HG02588 (cell line): ENCODE data around the gene TIMP3.
"Not testable (repeated sequence)": the region's sequence is repeated elsewhere in the genome, so short reads cannot be mapped to it uniquely, and the experiment has no call there.

Experiments
- ATAC-seq: cut with Tn5 transposase; IDR thresholded peaks from one replicate; pipeline ENCODE4 v1.9.1; 2021; ENCODE audit warnings: mild to moderate bottlenecking, moderate library complexity; ENCODE audit not compliant: unreplicated experiment

The TIMP3 gene

DNA sequence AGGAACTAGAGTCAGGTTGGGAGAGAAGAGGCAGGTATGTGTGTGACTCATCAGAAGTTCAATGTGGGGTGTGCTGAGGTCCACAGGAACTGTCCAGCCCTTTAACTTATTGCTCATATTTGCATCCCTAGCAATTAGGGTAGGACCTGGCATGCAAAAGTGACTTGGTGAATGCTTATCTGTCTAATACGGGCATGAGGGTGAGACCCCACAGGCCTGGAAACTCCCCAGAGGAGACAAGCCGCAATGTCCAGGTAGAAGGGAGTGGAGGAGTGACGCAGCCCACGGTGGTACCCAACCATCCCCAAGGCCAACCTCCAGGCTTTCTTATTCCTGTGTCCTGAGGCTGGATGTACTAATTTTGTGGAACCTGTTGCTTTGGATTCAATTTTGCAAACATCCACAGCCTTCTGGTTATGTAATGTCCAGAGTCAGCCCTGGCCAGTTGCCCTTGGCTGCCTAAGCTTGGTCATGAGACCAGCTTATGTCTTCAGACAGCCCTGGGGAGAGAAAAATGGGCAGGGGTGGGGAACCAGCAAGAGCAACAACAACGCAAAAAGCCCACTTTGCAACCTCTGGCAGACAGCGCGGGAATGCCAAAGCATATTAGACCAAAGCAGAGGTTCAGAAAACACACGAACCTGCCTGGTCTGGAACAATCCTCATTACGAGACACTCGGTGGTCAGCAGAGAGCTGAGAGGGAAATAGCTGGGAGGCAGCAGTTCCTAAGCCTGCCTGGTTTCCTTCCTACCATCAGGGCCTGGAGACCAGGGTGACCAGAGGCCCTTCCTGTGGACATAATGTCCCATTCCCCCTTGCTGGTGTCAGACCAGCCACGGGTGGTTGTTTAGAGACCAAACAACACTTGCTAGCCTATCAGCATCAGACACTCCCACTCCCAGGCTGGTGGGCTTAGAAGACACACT is 49.3 kb downstream of the TIMP3 start:
- ATAC-seq: no peak

GRCh38 chr22:32852395-32853251 is 51.1 kb downstream of the TIMP3 start:
- ATAC-seq: no peak

DNA sequence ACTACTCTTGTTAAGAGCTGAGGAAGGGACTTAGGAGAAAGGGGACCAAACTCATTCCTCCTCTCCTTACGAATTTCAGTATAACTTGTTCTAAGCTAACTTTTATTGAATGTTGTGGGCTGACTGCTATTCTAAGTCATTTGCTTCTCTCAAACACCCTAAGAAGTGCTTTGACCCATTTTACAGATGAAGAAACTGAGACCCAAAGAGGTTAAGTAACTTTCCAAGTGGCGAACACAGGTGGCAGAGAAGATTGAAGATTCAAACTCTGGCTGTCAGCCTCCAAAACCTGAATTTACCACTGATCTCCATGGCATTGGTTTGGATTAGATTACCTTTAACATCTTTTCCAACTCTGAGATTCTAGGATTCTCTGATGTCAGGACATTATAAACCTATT is 52.2 kb downstream of the TIMP3 start:
- no peak for ATAC-seq

DNA sequence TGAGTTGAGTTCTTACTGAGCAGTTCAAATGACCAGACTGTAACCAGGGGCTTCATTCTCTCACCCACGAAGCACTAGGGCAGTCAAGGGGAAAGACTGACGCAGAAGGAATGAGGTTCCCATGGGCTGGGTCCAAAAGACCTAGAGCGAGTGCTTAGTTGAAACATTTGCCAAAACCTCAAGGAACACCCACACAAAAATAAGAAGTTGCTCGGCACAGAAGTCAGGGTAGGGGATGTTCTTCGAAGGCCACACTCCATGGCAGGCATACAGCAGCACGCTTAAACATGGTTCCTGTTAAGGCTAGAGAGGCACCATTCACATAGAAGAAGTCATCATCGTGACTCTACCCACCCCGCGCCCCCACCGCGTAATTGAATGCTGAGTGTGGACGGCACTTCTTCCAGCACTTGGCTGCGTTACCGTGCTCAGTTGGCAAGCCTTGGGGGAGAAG is 52.9 kb downstream of the TIMP3 start:
- no peak for ATAC-seq

GRCh38 chr22:32855045-32855756 is 53.7 kb downstream of the TIMP3 start:
- ATAC-seq: no peak

GRCh38 chr22:32858121-32858703 is 56.7 kb downstream of the TIMP3 start:
- ATAC-seq: no peak

DNA sequence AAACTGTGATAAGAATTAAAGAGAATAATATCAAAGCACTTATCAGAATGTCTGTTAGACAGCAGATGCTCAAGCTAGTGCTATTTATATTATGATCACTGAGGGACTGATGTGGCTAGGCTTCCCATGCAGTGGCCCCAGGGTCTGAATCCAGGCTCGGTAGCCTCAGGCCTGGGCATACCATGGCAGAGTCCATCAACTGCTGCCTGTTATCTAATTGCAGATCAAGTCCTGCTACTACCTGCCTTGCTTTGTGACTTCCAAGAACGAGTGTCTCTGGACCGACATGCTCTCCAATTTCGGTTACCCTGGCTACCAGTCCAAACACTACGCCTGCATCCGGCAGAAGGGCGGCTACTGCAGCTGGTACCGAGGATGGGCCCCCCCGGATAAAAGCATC is 57.5 kb downstream of the TIMP3 start:
- ATAC-seq: no peak

- no peak for ATAC-seq
These were observed 58.2 kb downstream of the TIMP3 start for GRCh38 chr22:32859743-32860142.

DNA sequence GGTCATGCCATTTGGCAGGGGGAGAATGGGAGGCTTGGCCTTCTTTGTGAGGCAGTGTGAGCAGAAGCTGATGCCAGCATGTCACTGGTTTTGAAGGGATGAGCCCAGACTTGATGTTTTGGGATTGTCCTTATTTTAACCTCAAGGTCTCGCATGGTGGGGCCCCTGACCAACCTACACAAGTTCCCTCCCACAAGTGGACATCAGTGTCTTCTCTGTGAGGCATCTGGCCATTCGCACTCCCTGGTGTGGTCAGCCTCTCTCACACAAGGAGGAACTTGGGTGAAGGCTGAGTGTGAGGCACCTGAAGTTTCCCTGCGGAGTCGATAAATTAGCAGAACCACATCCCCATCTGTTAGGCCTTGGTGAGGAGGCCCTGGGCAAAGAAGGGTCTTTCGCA is 59.8 kb downstream of the TIMP3 start:
- no peak for ATAC-seq

DNA sequence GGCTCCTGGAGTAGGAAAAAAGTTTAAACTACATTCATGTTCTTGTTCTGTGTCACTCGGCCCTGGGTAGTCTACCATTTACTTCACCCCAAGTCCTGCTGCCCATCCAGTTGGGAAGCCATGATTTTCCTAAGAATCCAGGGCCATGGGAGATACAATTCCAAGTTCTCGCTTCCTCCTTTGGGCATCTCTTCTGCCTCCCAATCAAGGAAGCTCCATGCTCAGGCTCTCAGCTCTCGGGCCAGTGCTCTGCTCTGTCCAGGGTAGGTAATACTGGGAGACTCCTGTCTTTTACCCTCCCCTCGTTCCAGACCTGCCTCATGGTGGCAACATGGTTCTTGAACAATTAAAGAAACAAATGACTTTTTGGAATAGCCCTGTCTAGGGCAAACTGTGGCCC is 60.6 kb downstream of the TIMP3 start:
- no peak for ATAC-seq

- no peak for ATAC-seq
These were observed 61.6 kb downstream of the TIMP3 start for GRCh38 chr22:32862936-32863661.

- no peak for ATAC-seq
These were observed 62.5 kb downstream of the TIMP3 start for GRCh38 chr22:32864041-32864440.

- no peak for ATAC-seq
These were observed 63.1 kb downstream of the TIMP3 start for GRCh38 chr22:32864596-32864995.

- no peak for ATAC-seq
These were observed 65.4 kb downstream of the TIMP3 start for GRCh38 chr22:32866953-32867352.

GRCh38 chr22:32868946-32869345 is 67.4 kb downstream of the TIMP3 start:
- no peak for ATAC-seq

GRCh38 chr22:32870474-32870873 is 69.0 kb downstream of the TIMP3 start:
- no peak for ATAC-seq

- not testable (repeated sequence) for ATAC-seq
These were observed 72.1 kb downstream of the TIMP3 start for GRCh38 chr22:32873604-32874003.

DNA sequence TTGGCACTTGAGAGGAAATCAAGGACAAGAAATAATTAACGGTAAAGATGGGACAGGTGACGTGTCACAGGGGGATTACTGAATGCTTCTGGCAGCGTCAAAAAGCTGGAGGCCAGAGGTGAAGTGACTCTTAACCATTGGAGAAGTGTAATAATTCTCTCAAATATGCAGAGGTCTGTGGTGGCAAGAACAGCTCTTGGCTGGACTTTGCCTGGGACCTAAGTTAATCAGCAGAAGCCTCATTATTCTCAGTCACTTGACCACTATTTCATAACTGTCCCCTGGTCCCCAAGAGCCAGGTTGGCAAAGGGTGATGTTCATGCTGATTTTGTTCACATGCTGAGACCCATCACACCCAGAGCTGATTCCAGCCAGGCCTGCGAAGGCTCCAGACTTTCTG is 72.9 kb downstream of the TIMP3 start:
- no peak for ATAC-seq

DNA sequence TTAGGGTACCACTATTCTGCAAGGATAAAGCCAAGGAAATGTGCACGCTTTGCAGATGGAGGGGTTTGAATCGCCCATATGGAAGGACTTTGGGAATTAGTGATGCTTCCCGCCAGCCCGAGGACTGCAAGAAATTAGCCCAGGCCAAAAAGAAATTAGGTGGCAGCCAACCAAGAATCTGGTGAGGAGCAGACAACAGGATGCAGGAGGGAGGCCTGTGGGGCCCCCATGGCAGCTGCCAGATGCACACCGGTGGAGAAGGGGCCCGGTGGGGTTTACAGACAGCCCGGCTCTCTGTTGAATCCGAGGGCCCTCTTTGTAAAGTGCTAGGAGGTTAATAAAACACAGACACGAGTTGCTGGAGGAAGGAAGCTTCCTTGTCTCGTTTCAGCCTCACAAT is 73.5 kb downstream of the TIMP3 start:
- ATAC-seq: no peak

- ATAC-seq: no peak
These were observed 75.0 kb downstream of the TIMP3 start for GRCh38 chr22:32876516-32876915.
